ENCODE data around the gene EBF3. TPM values are rescaled to one million over a fixed set of nuclear protein-coding genes. Genes with fewer than 3 reads are reported as not detected.

Gene EBF3
- total RNA-seq, 1 donor from 2014 or later: 0.20 TPM

DNA sequence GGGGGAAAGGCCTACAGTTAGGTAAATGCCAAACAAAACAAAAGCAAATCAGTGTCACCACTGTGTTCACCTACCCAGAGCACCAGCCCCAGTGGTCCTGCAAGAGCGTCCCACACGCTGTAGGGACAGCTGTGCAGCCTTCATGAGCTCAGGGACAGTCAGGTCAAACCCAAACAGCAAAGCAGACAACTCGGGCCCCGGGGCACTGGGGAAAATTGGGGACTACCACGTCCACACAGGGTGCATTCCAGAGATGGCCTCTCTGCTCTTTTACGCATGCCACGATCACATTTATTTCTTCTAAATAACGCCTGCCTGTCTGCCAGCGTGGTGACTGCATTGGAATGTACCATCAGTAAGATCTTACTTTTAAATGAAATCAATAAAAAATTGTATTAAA, 21.7 kb downstream of the EBF3 start:
- peaks cover 27% of the 10 kb centered on the region for H3K27me3 ChIP-seq
- DNase-seq: no peak
- TF ChIP-seq, protein P1, sequence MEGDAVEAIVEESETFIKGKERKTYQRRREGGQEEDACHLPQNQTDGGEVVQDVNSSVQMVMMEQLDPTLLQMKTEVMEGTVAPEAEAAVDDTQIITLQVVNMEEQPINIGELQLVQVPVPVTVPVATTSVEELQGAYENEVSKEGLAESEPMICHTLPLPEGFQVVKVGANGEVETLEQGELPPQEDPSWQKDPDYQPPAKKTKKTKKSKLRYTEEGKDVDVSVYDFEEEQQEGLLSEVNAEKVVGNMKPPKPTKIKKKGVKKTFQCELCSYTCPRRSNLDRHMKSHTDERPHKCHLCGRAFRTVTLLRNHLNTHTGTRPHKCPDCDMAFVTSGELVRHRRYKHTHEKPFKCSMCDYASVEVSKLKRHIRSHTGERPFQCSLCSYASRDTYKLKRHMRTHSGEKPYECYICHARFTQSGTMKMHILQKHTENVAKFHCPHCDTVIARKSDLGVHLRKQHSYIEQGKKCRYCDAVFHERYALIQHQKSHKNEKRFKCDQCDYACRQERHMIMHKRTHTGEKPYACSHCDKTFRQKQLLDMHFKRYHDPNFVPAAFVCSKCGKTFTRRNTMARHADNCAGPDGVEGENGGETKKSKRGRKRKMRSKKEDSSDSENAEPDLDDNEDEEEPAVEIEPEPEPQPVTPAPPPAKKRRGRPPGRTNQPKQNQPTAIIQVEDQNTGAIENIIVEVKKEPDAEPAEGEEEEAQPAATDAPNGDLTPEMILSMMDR (IDR thresholded peaks at IDR 0.05): no peak

DNA sequence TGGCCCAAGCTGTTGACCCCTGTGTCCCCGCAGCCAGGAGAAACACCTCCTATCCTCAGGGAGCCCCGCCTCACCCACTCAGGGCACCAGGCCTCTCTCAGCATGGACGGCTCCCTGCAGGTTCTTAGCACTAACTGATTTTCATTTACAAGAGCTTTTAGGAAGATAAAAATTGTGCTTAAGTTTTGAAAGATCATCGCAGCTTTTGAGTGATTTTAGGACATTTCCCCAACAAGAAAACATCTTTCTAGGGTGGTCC, 22.1 kb downstream of the EBF3 start:
- Histone ChIP-seq H3K27ac (no peak overlapping the region), H3K4me1 (no peaks in the 10 kb centered on the region), H3K27me3 (peaks cover 25% of the 10 kb centered on the region), H3K9me3 (no peaks in the 10 kb centered on the region), H3K4me3 (no peak overlapping the region), H3K36me3 (no peaks in the 10 kb centered on the region)
- DNase-seq: no peak
- TF ChIP-seq, protein P1 (IDR thresholded peaks at IDR 0.05): no peak
- intact Hi-C loops (cut with DNase I): no loop called here
- ATAC-seq: no peak

More for the DNA sequence above, 21.7 kb downstream of the EBF3 start:
- Histone ChIP-seq H3K4me3 (no peak overlapping the region), H3K4me1 (no peaks in the 10 kb centered on the region), H3K27ac (no peak overlapping the region), H3K36me3 (no peaks in the 10 kb centered on the region), H3K9me3 (no peaks in the 10 kb centered on the region)
- no peak for ATAC-seq
- intact Hi-C loops (cut with DNase I): no loop called here

DNA sequence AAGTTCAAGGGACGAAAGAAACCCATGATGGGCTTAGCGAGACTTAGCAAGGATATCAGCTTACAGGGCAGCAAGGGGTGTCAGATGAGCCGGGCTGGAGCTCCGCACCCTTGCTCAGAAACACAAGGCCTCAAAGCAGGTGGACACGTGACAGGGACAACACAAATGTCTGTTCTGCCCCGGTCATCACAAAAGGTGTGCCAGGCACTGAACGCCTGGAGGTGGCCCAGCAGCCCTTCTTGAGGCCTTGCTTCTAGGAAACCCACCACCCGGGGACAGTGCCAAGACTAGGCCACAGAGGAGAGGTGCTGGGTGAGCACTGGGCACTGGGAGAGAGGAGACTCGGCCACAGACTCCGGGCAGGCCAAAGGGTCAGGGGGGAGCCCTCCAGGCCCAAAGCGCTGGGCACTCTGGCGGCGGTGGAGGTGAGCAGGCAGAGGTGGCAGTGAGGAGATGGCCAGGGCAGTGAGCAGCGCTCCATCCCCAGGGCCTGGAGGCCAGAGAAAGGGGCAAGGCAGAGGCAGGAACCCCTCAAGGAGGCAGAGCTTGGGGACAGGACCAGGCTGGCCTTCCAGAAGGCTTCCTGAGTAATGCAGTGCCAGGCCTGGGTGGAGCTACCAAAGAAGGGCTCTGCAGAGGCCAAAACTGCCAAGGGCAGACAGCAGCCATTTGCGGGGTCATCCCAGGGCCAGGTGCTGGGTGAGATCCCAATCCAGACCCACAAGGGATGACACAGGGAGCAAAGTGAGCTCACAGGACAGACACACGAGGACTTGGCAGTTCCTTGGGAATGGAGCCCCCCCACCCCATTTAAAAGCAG, 22.7 kb downstream of the EBF3 start:
- no peaks in the 10 kb centered on the region for H3K36me3 ChIP-seq
- no peak for ATAC-seq
- H3K4me1 ChIP-seq: no peaks in the 10 kb centered on the region
- intact Hi-C loops (cut with DNase I): no loop called here
- no peak overlapping the region for H3K4me3 ChIP-seq
- TF ChIP-seq, protein P1 (IDR thresholded peaks at IDR 0.05): no peak
- H3K27ac ChIP-seq: no peak overlapping the region
- DNase-seq: no peak
- peaks cover 19% of the 10 kb centered on the region for H3K27me3 ChIP-seq
- no peaks in the 10 kb centered on the region for H3K9me3 ChIP-seq

DNA sequence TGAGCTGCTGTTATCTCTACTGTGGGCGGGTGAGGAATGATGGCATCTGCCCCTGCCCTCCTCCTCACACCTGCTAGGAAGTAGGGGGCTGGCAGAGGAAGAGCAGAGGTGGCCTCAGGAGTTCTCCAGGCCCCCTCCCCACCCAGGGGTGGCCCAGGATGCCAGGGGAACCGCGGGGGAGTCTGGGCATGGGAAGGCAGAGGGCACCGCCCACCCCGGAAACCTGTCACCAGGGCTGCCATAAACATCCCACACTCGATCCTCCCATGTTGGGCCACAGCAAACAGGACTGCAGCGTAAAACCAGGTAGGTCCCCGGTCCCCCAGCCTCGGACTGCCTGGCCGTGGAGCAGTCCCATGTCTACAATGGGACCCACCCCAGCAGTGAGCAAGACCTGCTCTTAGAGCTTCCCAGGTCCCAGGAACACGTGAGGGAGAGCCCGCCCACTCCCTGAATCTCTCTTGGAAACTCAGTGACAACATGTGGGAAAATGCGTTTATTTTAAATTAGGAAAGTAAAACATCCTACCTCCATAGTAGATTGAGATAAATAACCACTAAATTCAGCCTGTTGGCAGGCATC, 23.4 kb downstream of the EBF3 start:
- H3K4me1 ChIP-seq: no peaks in the 10 kb centered on the region
- TF ChIP-seq, protein P1 (IDR thresholded peaks at IDR 0.05): no peak
- H3K9me3 ChIP-seq: no peaks in the 10 kb centered on the region
- ATAC-seq: no peak
- H3K27me3 ChIP-seq: peaks cover 16% of the 10 kb centered on the region
- no peak for DNase-seq
- H3K4me3 ChIP-seq: no peak overlapping the region
- intact Hi-C loops (cut with DNase I): no loop called here
- H3K36me3 ChIP-seq: no peaks in the 10 kb centered on the region
- no peak overlapping the region for H3K27ac ChIP-seq

DNA sequence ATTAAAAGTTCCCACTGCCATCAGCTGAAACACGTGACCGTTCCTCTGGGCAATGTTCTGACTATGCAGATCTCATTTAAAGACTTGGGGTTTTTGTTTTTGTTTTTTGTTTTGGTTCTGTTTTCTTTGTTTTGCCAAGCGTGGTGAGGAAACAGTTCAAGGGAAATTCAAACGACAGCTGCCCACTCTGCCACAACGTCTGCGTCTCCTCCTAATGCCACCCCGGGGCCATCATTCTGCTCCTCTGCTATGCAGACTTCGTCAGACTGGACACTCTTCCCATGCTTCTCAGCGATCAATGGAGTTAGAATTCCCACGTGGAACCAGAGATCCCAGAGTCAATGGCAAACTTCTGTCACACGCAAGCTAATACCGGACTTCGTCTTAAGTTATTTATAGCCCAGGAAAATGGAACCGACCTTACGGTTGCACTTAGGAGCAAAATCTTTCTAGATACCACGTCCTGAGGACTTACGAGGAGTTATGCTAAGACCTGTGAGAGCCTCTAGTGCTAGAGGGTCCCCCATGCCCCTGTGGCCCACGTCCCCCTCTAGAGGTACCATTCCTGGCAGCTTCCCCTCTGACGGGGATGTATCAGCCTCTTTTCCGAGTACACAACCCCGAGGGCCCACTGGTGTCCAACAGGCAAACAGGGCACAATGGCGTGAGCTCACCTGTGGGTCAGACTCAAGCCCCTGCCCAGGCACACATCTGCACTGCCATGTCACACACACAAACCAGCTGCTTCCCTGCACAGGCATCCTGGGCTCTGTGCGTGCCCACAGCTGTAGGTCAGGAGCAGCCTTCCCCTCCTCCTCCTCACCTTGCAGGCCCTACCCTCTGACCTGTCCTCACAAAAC, 24.4 kb downstream of the EBF3 start:
- H3K27me3 ChIP-seq: peaks cover 18% of the 10 kb centered on the region
- no peak for ATAC-seq
- intact Hi-C loops (cut with DNase I): no loop called here
- H3K4me3 ChIP-seq: no peak overlapping the region
- no peak overlapping the region for H3K27ac ChIP-seq
- TF ChIP-seq, protein P1 (IDR thresholded peaks at IDR 0.05): no peak
- no peaks in the 10 kb centered on the region for H3K9me3 ChIP-seq
- DNase-seq: no peak
- H3K4me1 ChIP-seq: no peaks in the 10 kb centered on the region
- H3K36me3 ChIP-seq: no peaks in the 10 kb centered on the region
